ENCODE data around the gene CD300LF. TPM values are rescaled to one million over a fixed set of nuclear protein-coding genes. Genes with fewer than 3 reads are reported as not detected.
A peak's percentile ranks its signal among the peaks of the same experiment; 100 is the strongest.

CD300LF gene
- total RNA-seq, 1 experiment from 2014 or later: not detected

GRCh38 chr17:74758848-74759168, 46.1 kb upstream of the CD300LF start:
- ChIA-PET POLR2A (ENCODE audit: unreplicated experiment) (no interaction called here), CTCF (interaction anchor here (1.1 kb wide), 1 partner anchor 9 kb away, joined by 8 read pairs; no protein-coding TSS in a partner anchor)
- DNase-seq (peak; percentile 29), ATAC-seq (peak; percentile 71)
- Histone ChIP-seq H4K20me1 (ENCODE audit: low read length) (0 out of 2 replicates have a peak, but pooled peaks cover 4% of the 10 kb centered on the region), H3F3A (ENCODE audit: low read length, unreplicated experiment) (no peaks in the 10 kb centered on the region), H3K9me3 (ENCODE audit: low read length) (no peaks in the 10 kb centered on the region), H3K27me3 (ENCODE audit: low read length) (no peaks in the 10 kb centered on the region), H3K4me3 (ENCODE audit: low read length) (no peak overlapping the region), H3K9me2 (replicated peaks; ENCODE audit: low read length) (no peaks in the 10 kb centered on the region), H3K79me2 (ENCODE audit: low read length) (peaks cover 29% of the 10 kb centered on the region), H3K4me1 (ENCODE audit: insufficient read depth, low read length) (peaks cover 21% of the 10 kb centered on the region), H3K9ac (ENCODE audit: low read length) (no peak overlapping the region), H2AFZ (ENCODE audit: low read length) (no peak overlapping the region), H3K4me2 (ENCODE audit: low read length) (no peak overlapping the region), H3K27ac (ENCODE audit: low read length) (no peak overlapping the region), H3K36me3 (ENCODE audit: low read depth, low read length) (no peaks in the 10 kb centered on the region)
- no TSS peak for BruUV-seq (replicated peaks)
- TF ChIP-seq EZH2 (IDR thresholded peaks at IDR 0.05; ENCODE audit: low read length, unreplicated experiment) (no peak), EZH2phosphoT487 (IDR thresholded peaks at IDR 0.05; ENCODE audit: borderline replicate concordance, low read length) (no peak), CTCF (conservative IDR thresholded peaks at IDR 0.05; ENCODE audit: low read depth, low read length) (no peak)
- intact Hi-C loops (cut with micrococcal nuclease): no loop called here

- no peak overlapping the region for H3K27ac ChIP-seq (ENCODE audit: low read length)
- DNase-seq (no peak), ATAC-seq (peak; percentile 13; the same call in 1 of the 2 replicates)
- peaks cover 21% of the 10 kb centered on the region for H3K4me1 ChIP-seq (ENCODE audit: insufficient read depth, low read length)
- H3K27me3 ChIP-seq (ENCODE audit: low read length): no peaks in the 10 kb centered on the region
- no peak overlapping the region for H3K9ac ChIP-seq (ENCODE audit: low read length)
- peaks cover 34% of the 10 kb centered on the region for H3K79me2 ChIP-seq (ENCODE audit: low read length)
- H3K9me3 ChIP-seq (ENCODE audit: low read length): no peaks in the 10 kb centered on the region
- H3F3A ChIP-seq (ENCODE audit: low read length, unreplicated experiment): no peaks in the 10 kb centered on the region
- ChIA-PET CTCF (no interaction called here), POLR2A (ENCODE audit: unreplicated experiment) (interaction anchor here (0.5 to 0.6 kb wide), 2 partner anchors 115 to 532 kb away, joined by 3 read pairs; no protein-coding TSS in a partner anchor)
- no peaks in the 10 kb centered on the region for H3K36me3 ChIP-seq (ENCODE audit: low read depth, low read length)
- no peak overlapping the region for H2AFZ ChIP-seq (ENCODE audit: low read length)
- no peaks in the 10 kb centered on the region for H3K9me2 ChIP-seq (replicated peaks; ENCODE audit: low read length)
- no TSS peak for BruUV-seq (replicated peaks)
- 0 out of 2 replicates have a peak, but pooled peaks cover 4% of the 10 kb centered on the region for H4K20me1 ChIP-seq (ENCODE audit: low read length)
- no peak overlapping the region for H3K4me2 ChIP-seq (ENCODE audit: low read length)
- intact Hi-C loops (cut with micrococcal nuclease): no loop called here
- H3K4me3 ChIP-seq (ENCODE audit: low read length): no peak overlapping the region
- TF ChIP-seq EZH2phosphoT487 (IDR thresholded peaks at IDR 0.05; ENCODE audit: borderline replicate concordance, low read length) (no peak), EZH2 (IDR thresholded peaks at IDR 0.05; ENCODE audit: low read length, unreplicated experiment) (no peak), CTCF (conservative IDR thresholded peaks at IDR 0.05; ENCODE audit: low read depth, low read length) (no peak)
Observed at GRCh38 chr17:74757931-74758847, 45.5 kb upstream of the CD300LF start.

- Histone ChIP-seq H3K27me3 (ENCODE audit: low read length) (no peaks in the 10 kb centered on the region), H3K9me3 (ENCODE audit: low read length) (no peaks in the 10 kb centered on the region), H3K79me2 (ENCODE audit: low read length) (peaks cover 40% of the 10 kb centered on the region), H2AFZ (ENCODE audit: low read length) (no peak overlapping the region), H3K4me2 (ENCODE audit: low read length) (no peak overlapping the region), H3K27ac (ENCODE audit: low read length) (no peak overlapping the region), H3K9ac (ENCODE audit: low read length) (no peak overlapping the region), H3K36me3 (ENCODE audit: low read depth, low read length) (no peaks in the 10 kb centered on the region), H3K9me2 (replicated peaks; ENCODE audit: low read length) (no peaks in the 10 kb centered on the region), H4K20me1 (ENCODE audit: low read length) (0 out of 2 replicates have a peak, but pooled peaks cover 4% of the 10 kb centered on the region), H3K4me3 (ENCODE audit: low read length) (no peak overlapping the region), H3F3A (ENCODE audit: low read length, unreplicated experiment) (no peaks in the 10 kb centered on the region), H3K4me1 (ENCODE audit: insufficient read depth, low read length) (peaks cover 28% of the 10 kb centered on the region)
- ChIA-PET POLR2A (ENCODE audit: unreplicated experiment) (interaction anchor here (0.5 to 0.6 kb wide), 2 partner anchors 116 to 532 kb away, joined by 3 read pairs; no protein-coding TSS in a partner anchor), CTCF (no interaction called here)
- no TSS peak for BruUV-seq (replicated peaks)
- DNase-seq: no peak
- ATAC-seq: peak; percentile 12; the same call in 1 of the 2 replicates
- TF ChIP-seq CTCF (conservative IDR thresholded peaks at IDR 0.05; ENCODE audit: low read depth, low read length): no peak
- no peak for TF ChIP-seq EZH2 (IDR thresholded peaks at IDR 0.05; ENCODE audit: low read length, unreplicated experiment)
- TF ChIP-seq EZH2phosphoT487 (IDR thresholded peaks at IDR 0.05; ENCODE audit: borderline replicate concordance, low read length): no peak
- intact Hi-C loops (cut with micrococcal nuclease): no loop called here
Observed at GRCh38 chr17:74757502-74757901, 44.8 kb upstream of the CD300LF start.

All from PC-3 (cell line).